ENCODE results near the gene GON7. TPM values are rescaled to one million over a fixed set of nuclear protein-coding genes. Genes with fewer than 3 reads are reported as not detected.

Gene GON7
- total and polyA plus RNA-seq, 10 donors, result 7.2 to 27.0 (median 10.8) TPM

GRCh38 chr14:93186466-93186865 lies 20.4 kb downstream of the GON7 start:
- no peak for DNase-seq
- WGBS, 5 donors, result 46 to 77% (median 64%) methylated on average over 6 of the region's 6 CpGs
- peak overlapping the region in 2 of 8 donors; percentile 82 to 97 for H3K4me3 ChIP-seq
- no peaks in the 10 kb centered on the region for H3K27me3 ChIP-seq (replicated peaks in 1 of 7)
- no peaks in the 10 kb centered on the region for H3K9me3 ChIP-seq
- intact Hi-C loops (cut with DNase I; ENCODE audit: low total_unique reads), result no loop called here
- peaks cover 19 to 50% (median 40%) of the 10 kb centered on the region in 6 donors for H3K4me1 ChIP-seq
- TF ChIP-seq POLR2A (IDR thresholded peaks at IDR 0.05) (no peak), POLR2AphosphoS5 (IDR thresholded peaks at IDR 0.05) (no peak)
- TF ChIP-seq, protein P1, sequence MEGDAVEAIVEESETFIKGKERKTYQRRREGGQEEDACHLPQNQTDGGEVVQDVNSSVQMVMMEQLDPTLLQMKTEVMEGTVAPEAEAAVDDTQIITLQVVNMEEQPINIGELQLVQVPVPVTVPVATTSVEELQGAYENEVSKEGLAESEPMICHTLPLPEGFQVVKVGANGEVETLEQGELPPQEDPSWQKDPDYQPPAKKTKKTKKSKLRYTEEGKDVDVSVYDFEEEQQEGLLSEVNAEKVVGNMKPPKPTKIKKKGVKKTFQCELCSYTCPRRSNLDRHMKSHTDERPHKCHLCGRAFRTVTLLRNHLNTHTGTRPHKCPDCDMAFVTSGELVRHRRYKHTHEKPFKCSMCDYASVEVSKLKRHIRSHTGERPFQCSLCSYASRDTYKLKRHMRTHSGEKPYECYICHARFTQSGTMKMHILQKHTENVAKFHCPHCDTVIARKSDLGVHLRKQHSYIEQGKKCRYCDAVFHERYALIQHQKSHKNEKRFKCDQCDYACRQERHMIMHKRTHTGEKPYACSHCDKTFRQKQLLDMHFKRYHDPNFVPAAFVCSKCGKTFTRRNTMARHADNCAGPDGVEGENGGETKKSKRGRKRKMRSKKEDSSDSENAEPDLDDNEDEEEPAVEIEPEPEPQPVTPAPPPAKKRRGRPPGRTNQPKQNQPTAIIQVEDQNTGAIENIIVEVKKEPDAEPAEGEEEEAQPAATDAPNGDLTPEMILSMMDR (IDR thresholded peaks at IDR 0.05 in 8 of 11, conservative IDR thresholded peaks at IDR 0.05 in 3 of 11), result no peak
- H3K27ac ChIP-seq, result peak overlapping the region in 4 of 8 donors; percentile 96 to 99 (median 98)
- peaks cover 0 to 57% (median 9%) of the 10 kb centered on the region in 6 donors for H3K36me3 ChIP-seq

DNA sequence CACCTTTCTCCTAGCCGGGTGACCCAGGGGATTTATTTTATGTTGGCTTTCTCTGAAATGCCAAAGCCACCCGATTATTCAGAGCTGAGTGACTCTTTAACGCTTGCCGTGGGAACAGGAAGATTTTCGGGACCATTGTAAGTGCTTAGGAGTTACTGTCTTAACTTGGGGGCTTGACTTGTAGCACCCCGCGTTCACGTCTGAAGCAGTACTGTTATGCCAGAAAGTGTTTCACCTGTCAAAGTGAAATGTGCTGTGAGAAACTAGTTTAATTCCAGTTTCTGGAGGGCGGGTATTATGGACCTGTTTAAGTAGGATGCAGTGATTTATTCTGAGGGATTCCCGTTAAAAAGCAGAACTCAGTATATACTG lies 21.5 kb downstream of the GON7 start:
- DNase-seq, result no peak
- 0 to 1% (median 0%) methylated on average over 10 of the region's 10 CpGs for WGBS, 5 donors
- no peaks in the 10 kb centered on the region for H3K27me3 ChIP-seq (replicated peaks in 1 of 7)
- peaks cover 0 to 56% (median 9%) of the 10 kb centered on the region in 6 donors for H3K36me3 ChIP-seq
- peak overlapping the region; percentile 79 to 99 (median 96) for H3K27ac ChIP-seq
- H3K4me1 ChIP-seq, result peaks cover 19 to 50% (median 40%) of the 10 kb centered on the region in 6 donors
- H3K4me3 ChIP-seq, result peak overlapping the region; percentile 51 to 97 (median 83)
- intact Hi-C loops (cut with DNase I; ENCODE audit: low total_unique reads), result no loop called here
- no peaks in the 10 kb centered on the region for H3K9me3 ChIP-seq
- no peak for TF ChIP-seq POLR2A (IDR thresholded peaks at IDR 0.05)
- no peak for TF ChIP-seq POLR2AphosphoS5 (IDR thresholded peaks at IDR 0.05)
- TF ChIP-seq, protein P1 (IDR thresholded peaks at IDR 0.05 in 8 of 11, conservative IDR thresholded peaks at IDR 0.05 in 3 of 11), result no peak

DNA sequence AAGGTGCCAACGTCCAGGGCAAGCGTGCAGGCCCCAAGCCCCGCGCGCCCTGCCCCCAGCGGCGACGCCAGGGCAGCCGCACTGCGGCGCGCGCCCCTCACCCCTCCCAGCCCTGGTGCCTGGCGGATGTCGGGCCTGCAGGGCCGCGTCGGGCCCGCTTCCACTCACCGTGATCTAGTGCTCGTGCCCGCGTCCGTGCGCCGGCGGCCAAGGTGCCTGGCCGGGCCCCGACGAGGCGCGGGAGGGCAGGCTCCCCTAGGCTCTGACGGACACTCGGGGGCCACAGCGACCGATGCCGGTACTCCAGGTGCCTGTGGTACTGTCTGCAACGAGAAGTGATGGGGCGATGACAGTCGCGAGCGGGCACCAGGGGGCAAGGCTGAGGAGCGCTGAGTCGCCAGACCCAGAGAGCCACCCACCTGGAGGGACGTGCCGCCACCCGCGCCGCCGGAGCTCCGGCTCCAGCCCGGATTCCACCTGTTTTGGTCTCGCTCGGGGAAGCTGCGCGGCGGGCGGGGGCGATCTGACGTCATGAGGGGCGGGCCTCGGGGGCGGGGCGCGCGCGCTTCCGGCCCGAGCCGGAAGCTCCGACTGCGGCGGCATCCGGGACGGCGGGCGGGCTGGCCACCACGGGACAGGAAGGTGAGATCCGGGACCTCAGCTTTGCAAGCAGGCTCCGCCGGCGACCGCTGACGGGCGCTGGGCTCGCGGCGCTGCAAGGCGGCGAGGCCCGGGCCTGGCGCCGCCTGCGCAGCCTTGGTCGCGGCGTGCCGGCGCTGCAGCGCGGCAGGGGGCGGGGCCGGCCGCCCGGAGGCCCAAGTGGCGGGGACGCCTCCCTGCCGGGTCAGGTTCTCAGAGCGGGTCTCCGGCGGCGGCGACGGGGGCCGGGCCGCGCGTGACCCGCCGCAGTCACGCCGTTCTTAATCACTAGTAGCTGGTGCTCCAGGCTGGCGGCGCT lies 22.2 kb downstream of the GON7 start, which contains the start of the genes LYSET and MOAP1:
TSS of gene LYSET (plus strand) at position 927 of the 958 bp plus-strand sequence. CDS start 89 bp downstream, outside the sequence.
TSS of gene MOAP1 (minus strand) at position 507 of the 958 bp plus-strand sequence. CDS start 655 bp downstream, outside the sequence.
- peaks cover 0 to 56% (median 9%) of the 10 kb centered on the region in 6 donors for H3K36me3 ChIP-seq
- peak within 1 kb of the TSS; percentile 79 to 99 (median 96) for H3K27ac ChIP-seq
- 0 to 1% (median 0%) methylated on average over 33 to 124 of the region's 124 CpGs for WGBS, 5 donors
- peaks cover 19 to 50% (median 40%) of the 10 kb centered on the region in 6 donors for H3K4me1 ChIP-seq
- no peaks in the 10 kb centered on the region for H3K9me3 ChIP-seq
- DNase-seq, result peak; percentile 98
- no peaks in the 10 kb centered on the region for H3K27me3 ChIP-seq (replicated peaks in 1 of 7)
- TF ChIP-seq POLR2A (IDR thresholded peaks at IDR 0.05), result peak; percentile 19 to 81 (median 63)
- TF ChIP-seq, protein P1 (IDR thresholded peaks at IDR 0.05 in 8 of 11, conservative IDR thresholded peaks at IDR 0.05 in 3 of 11), result peak in 6 of 11 experiments; percentile 25 to 61 (median 54)
- TF ChIP-seq POLR2AphosphoS5 (IDR thresholded peaks at IDR 0.05), result peak; percentile 91 to 94 (median 91)
- intact Hi-C loops (cut with DNase I; ENCODE audit: low total_unique reads), result no loop called here
- H3K4me3 ChIP-seq, result peak within 1 kb of the TSS; percentile 51 to 97 (median 83)

Data from spleen (tissue), 11 donors.